ENCODE data around the gene S100A2. TPM values are rescaled to one million over a fixed set of nuclear protein-coding genes. Genes with fewer than 3 reads are reported as not detected.

Gene S100A2
- total and polyA plus RNA-seq, 2 donors (not counting 1 experiment from before 2014, with no cell fraction given) = 0.19 TPM; not detected in 1

GRCh38 chr1:153547560-153548551 lies 17.8 kb downstream of the S100A2 start:
- intact Hi-C loops (cut with micrococcal nuclease) = no loop called here
- peak overlapping the region; percentile 37 for H3K27ac Mint-ChIP-seq
- Histone ChIP-seq H3K36me3 (replicated peaks in 1 of 2; ENCODE audit: control extremely low read depth in 1 of 2, control insufficient read depth in 1 of 2, extremely low read depth in 1 of 2, insufficient read depth in 2 of 2, low read length in 1 of 2) (peaks cover 0 to 2% of the 10 kb centered on the region in 2 experiments), H4K20me1 (ENCODE audit: control insufficient read depth, insufficient read depth, low read length, poor library complexity, severe bottlenecking) (no peaks in the 10 kb centered on the region), H3K27ac (ENCODE audit: low read length in 2 of 2) (no peak overlapping the region), H2AFZ (ENCODE audit: insufficient read depth, low read depth, low read length, poor library complexity, severe bottlenecking) (no peak overlapping the region), H3K79me2 (ENCODE audit: control insufficient read depth, insufficient read depth, low read length) (no peaks in the 10 kb centered on the region), H3K4me2 (replicated peaks; ENCODE audit: low read depth, low read length, poor library complexity, severe bottlenecking) (no peak overlapping the region), H3K4me1 (ENCODE audit: control insufficient read depth in 2 of 2, insufficient read depth in 2 of 2, low read length in 2 of 2) (peaks cover 22 to 28% of the 10 kb centered on the region in 2 donors), H3K27me3 (replicated peaks in 1 of 4; ENCODE audit: control extremely low read depth in 1 of 4, control insufficient read depth in 3 of 4, insufficient read depth in 4 of 4, low read length in 3 of 4) (peaks cover 0 to 5% (median 0%) of the 10 kb centered on the region in 4 experiments), H3K9ac (ENCODE audit: low read length) (no peak overlapping the region), H3K9me3 (ENCODE audit: control extremely low read depth in 1 of 3, control insufficient read depth in 2 of 3, insufficient read depth in 1 of 3, low read length in 2 of 3) (no peaks in the 10 kb centered on the region), H3K4me3 (ENCODE audit: control extremely low read depth in 1 of 5, extremely low read depth in 1 of 5, insufficient read depth in 1 of 5, low read depth in 2 of 5, low read length in 4 of 5) (no peak overlapping the region)
- peaks cover 9% of the 10 kb centered on the region for H3K27me3 Mint-ChIP-seq
- DNase-seq (no peak), ATAC-seq (ENCODE audit: low read depth) (no peak)
- no peak overlapping the region for H3K4me3 Mint-ChIP-seq
- TF ChIP-seq CTCF (IDR thresholded peaks at IDR 0.05) = no peak
- no peak for TF ChIP-seq EZH2 (IDR thresholded peaks at IDR 0.05; ENCODE audit: borderline replicate concordance, insufficient read depth, low read depth, low read length, poor library complexity, severe bottlenecking)
- CTCF ChIA-PET = interaction anchor here (7.5 kb wide), 1 partner anchor 14 kb away, joined by 59 read pairs; the partner anchor contains the start of gene S100A6
- peaks cover 32% of the 10 kb centered on the region for H3K4me1 Mint-ChIP-seq
- POLR2A ChIA-PET = no interaction called here
- WGBS (ENCODE audit: insufficient coverage) = 86% methylated on average over 16 of the region's 19 CpGs
- no peaks in the 10 kb centered on the region for H3K9me3 Mint-ChIP-seq (ENCODE audit: insufficient read depth)
